Activated CD8-positive, alpha-beta memory T cell treated with anti-CD3 and anti-CD28 coated beads, Interleukin-2, amount 10 ng/mL, durations not matched to agents 7 days and 5 days (primary cell): ENCODE measurements around the gene AKR7A2. TPM values are rescaled to one million over a fixed set of nuclear protein-coding genes. Genes with fewer than 3 reads are reported as not detected.

Experiments
- ATAC-seq: fragments of 150-1000 bp; cut with Tn5 transposase; one replicate; pipeline ENCODE4 v1.10.0; 2021; ENCODE audit warnings: moderate library complexity
- CTCF ChIA-PET: fragments of 350-600 bp; sonication (Branson Sonifier 250); formaldehyde crosslinking; loops from one replicate; lab custom pipeline; 2021; ENCODE audit warnings: antibody characterized with exemption; lab: Charles Lee
- DNase-seq: peaks from one replicate; pipeline ENCODE4 v3.0.0-alpha.2; 2020
- H3K27ac Mint-ChIP-seq: one replicate; pipeline ENCODE4 v1.8.0; 2021; ENCODE audit warnings: mild to moderate bottlenecking, mixed read lengths
- H3K27me3 Mint-ChIP-seq: one replicate; pipeline ENCODE4 v1.8.0; 2021; ENCODE audit warnings: mixed read lengths
- H3K36me3 Mint-ChIP-seq: one replicate; pipeline ENCODE4 v1.8.0; 2021; ENCODE audit warnings: mild to moderate bottlenecking, mixed read lengths
- H3K4me1 Mint-ChIP-seq: one replicate; pipeline ENCODE4 v1.8.0; 2021; ENCODE audit warnings: mixed read lengths
- H3K4me3 Mint-ChIP-seq: one replicate; pipeline ENCODE4 v1.8.0; 2021; ENCODE audit warnings: mild to moderate bottlenecking, moderate library complexity, mixed read lengths
- H3K9me3 Mint-ChIP-seq: one replicate; pipeline ENCODE4 v1.8.0; 2022; ENCODE audit warnings: low read depth, mixed read lengths
- total RNA-seq, 2 experiments: library from RNA; stranded (reverse); gene quantifications; one replicate each; pipeline ENCODE4 v1.2.3, GENCODE V29; 2021

The AKR7A2 gene
- total RNA-seq, 2 experiments from 2014 or later, result 47.4 to 48.0 TPM

DNA sequence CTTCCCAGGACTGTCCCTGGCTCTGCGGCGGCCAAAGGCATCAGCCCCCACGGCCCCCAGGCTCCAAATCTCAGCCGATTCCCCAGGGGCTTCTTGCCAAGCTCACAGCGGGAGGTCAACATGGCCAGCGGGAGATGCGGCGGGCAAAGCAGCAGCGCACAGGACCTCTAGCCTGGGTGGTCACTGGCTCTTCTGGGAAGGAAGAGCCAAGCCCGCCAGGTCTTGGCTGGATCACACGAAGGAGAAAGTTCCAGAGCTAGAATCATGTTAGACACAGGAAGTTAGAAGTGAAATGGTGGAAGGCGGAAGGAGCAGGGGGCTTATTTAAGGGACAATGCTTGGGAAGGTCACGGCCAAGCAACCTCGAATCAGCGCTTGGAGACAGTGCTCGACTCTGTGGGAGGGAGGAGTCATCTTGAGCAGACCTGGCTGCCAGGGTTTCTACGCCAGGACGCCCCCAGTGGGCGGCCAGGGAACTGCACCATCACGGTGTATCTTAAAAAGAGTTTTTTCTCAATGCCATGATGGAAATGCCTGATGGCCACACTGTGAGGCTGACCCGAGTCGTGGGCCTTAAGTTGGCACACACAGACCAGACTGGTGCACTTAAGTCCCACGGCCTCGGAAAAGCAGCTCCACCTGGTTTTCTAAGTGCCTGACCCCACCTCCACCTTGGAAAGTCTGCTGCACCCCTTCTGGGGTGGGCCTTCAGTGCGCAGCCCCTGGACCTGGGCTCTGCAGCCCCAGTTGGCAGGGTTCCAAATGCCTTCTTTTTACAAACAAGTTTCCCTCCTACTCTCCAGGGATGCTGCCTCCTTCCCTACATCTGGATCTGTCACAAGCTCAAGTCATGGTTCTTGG, 29.5 kb upstream of the AKR7A2 start:
- DNase-seq, result peak; percentile 79
- peak; percentile 57 for ATAC-seq
- Mint-ChIP-seq H3K27me3 (no peaks in the 10 kb centered on the region), H3K4me3 (no peak overlapping the region), H3K4me1 (peaks cover 19% of the 10 kb centered on the region), H3K36me3 (peaks cover 25% of the 10 kb centered on the region), H3K27ac (peak overlapping the region; percentile 43), H3K9me3 (no peaks in the 10 kb centered on the region)
- CTCF ChIA-PET, result interaction anchor here (0.8 to 2.3 kb wide), 14 partner anchors 10 to 320 kb away, joined by 3 to 10 read pairs (median 3); no protein-coding TSS in a partner anchor

DNA sequence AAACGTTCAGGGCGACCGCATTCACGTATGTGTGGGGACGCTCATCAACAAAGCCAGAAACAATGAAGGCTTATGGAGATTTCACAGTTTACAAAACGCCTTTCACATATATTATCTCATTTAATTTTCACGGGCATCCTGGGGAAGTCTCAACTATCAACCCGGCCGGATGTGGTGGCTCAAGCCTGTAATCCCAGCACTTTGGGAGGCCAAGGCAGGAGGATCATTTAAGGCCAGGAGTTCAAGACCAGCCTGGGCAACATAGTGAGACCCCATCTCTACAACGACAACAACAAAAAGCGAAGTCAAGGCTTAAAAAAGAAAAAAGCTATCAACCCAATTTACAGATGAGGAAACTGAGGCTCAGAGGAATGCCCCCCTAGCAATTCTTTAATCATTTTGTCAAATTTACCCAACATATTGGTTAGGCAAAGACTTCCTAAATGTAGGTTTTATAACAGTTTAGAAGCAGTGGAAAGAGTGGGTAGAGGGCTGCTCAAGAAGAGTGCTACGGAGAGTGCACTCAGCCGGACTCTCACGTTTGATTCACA, 28.5 kb upstream of the AKR7A2 start:
- ATAC-seq (no peak), DNase-seq (no peak)
- CTCF ChIA-PET, result interaction anchor here (1.1 to 2.3 kb wide), 4 partner anchors 14 to 321 kb away, joined by 3 to 7 read pairs (median 5); no protein-coding TSS in a partner anchor
- peaks cover 25% of the 10 kb centered on the region for H3K36me3 Mint-ChIP-seq
- peaks cover 22% of the 10 kb centered on the region for H3K4me1 Mint-ChIP-seq
- no peaks in the 10 kb centered on the region for H3K9me3 Mint-ChIP-seq
- no peak overlapping the region for H3K27ac Mint-ChIP-seq
- no peaks in the 10 kb centered on the region for H3K27me3 Mint-ChIP-seq
- no peak overlapping the region for H3K4me3 Mint-ChIP-seq

DNA sequence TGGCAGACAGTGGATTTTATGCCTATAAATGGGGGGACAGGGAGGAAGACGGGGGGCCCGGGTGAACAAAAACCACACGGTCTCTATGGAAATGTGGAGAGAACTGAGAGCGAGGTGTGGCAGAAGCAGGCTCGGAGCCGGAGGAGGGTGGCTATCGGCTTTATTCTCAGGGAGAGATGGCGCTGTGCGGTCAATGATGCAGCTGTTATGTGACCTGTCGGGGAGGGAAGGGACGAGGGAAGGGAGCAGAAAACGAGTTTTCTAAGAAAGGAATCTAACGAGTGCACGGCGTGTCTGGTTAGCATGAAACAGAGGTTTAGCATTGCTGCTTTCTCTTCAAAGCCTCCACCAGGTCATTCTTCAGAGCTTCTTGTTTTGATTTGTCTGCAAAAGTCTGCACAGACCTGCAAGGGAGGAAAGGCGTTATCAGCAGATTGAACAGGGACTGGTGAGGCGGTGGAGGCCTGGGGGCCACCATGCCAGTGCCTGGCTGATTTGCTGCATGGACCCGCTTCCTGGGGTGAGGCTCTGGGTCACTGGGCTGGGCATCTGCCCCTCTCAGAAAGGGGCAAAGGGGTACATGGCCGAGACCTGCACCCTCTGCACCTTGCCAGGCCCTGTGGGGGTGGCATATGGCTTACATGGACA, 27.4 kb upstream of the AKR7A2 start:
- Mint-ChIP-seq H3K27ac (no peak overlapping the region), H3K9me3 (no peaks in the 10 kb centered on the region), H3K36me3 (peaks cover 22% of the 10 kb centered on the region), H3K27me3 (no peaks in the 10 kb centered on the region), H3K4me1 (peaks cover 22% of the 10 kb centered on the region), H3K4me3 (no peak overlapping the region)
- CTCF ChIA-PET, result no interaction called here
- no peak for ATAC-seq
- no peak for DNase-seq

DNA sequence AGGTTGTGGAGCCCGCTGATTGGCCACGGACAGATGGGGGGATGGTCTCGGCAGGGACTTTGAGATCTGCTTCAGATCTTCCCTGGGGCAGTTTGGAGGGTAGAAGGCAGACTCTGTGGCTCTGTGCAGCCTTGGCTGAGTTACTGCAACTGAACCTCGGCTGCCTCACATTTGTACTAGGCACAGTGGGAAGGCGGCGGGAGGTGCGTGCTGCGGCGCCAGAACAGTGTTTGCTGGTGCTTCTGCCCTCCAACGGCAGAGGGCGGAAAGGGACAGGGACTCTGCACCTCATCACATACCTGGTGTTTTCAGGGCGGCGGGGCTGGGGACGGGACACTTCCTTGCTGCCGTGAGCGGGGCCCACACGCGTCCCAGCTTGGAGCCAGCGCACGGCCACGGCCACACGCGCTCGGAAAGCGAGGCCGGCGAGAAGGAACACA, 26.4 kb upstream of the AKR7A2 start:
- ATAC-seq (no peak), DNase-seq (no peak)
- no peaks in the 10 kb centered on the region for H3K27me3 Mint-ChIP-seq
- H3K4me1 Mint-ChIP-seq, result peaks cover 22% of the 10 kb centered on the region
- H3K4me3 Mint-ChIP-seq, result no peak overlapping the region
- H3K27ac Mint-ChIP-seq, result no peak overlapping the region
- H3K9me3 Mint-ChIP-seq, result no peaks in the 10 kb centered on the region
- peaks cover 18% of the 10 kb centered on the region for H3K36me3 Mint-ChIP-seq
- CTCF ChIA-PET, result no interaction called here

DNA sequence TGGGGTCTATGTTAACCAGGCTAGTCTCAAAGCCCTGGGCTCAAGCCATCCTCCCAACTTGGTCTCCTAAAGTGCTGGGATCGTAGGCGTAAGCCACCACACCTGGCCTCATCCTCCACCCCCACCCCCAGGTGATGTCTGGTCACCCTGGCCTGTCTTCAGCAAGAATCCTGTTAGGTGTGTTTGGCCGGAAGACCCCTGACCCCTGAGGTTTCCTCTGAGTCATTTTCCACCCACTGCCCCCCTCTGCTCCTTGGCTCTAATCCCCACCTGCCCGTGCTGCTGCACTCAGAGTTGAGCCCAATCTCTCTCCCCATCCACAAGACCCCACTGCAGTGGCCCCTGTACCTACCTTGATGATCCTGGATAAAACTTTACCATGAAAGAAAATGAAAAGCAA, 25.3 kb upstream of the AKR7A2 start:
- H3K9me3 Mint-ChIP-seq, result no peaks in the 10 kb centered on the region
- ATAC-seq, result no peak

DNA sequence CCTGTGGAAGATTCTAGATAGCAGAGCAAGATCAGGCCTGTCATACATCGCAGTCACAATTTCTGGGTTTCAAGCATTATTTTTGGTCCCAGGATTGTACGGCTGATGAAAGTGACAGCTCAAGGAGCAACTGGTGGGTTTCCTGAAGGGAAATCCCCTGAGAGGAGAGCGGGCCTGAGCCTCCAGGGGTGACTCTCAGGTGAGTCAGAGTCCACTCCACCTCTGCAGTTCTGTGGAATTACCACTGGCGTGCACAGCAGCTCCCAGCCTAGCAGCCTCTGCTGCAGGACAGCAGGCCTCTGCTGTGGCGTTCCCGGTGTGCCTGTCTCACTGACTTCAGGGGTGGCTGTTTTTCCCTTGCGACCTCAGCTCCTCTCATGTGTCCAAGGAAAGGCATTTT, 24.6 kb upstream of the AKR7A2 start:
- Mint-ChIP-seq H3K36me3 (peaks cover 14% of the 10 kb centered on the region), H3K4me3 (no peak overlapping the region), H3K27me3 (no peaks in the 10 kb centered on the region), H3K27ac (no peak overlapping the region), H3K4me1 (peaks cover 22% of the 10 kb centered on the region), H3K9me3 (no peaks in the 10 kb centered on the region)
- DNase-seq, result no peak
- ATAC-seq, result peak; percentile 25
- CTCF ChIA-PET, result no interaction called here

More for the DNA sequence above, 25.3 kb upstream of the AKR7A2 start:
- CTCF ChIA-PET, result no interaction called here
- Mint-ChIP-seq H3K36me3 (peaks cover 14% of the 10 kb centered on the region), H3K4me1 (peaks cover 22% of the 10 kb centered on the region), H3K27ac (no peak overlapping the region), H3K27me3 (no peaks in the 10 kb centered on the region), H3K4me3 (no peak overlapping the region)
- no peak for DNase-seq

DNA sequence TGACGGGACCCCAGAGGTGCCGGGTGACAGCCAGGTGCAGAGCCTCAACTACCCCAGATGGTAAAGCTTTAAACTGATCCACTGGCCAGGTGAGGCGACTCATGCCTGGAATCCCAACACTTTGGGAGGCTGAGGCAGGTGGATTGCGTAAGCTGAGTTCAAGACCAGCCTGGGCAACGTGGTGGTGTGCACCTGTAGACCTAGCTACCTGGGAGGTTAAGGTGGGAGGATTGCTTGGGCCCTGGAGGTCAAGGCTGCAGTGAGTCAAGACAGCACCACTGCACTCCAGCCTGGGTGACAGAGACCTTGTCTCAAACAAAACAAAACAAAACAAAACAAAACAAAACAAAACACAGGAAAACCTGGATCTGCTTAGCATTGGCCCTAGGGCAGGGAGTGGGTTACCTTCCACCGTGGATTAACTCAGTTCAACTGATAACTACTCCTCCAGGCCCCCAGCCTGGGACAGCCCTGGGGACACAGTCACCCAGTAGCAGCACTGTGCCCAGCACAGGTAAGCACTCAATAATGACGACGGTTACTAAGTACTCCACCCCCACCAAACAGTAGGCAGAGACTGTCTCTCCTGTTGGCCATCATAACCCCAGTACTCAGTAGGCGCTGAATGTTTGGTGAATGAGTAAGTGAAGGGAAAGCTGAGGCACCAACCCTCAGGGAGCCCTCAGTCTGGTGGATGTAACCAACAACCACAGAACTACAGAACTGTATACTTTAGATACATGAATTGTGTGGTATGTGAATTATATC, 21.8 kb upstream of the AKR7A2 start:
- Mint-ChIP-seq H3K4me3 (no peak overlapping the region), H3K27me3 (no peaks in the 10 kb centered on the region), H3K9me3 (no peaks in the 10 kb centered on the region), H3K4me1 (peaks cover 20% of the 10 kb centered on the region), H3K27ac (no peak overlapping the region), H3K36me3 (peaks cover 7% of the 10 kb centered on the region)
- ATAC-seq (no peak), DNase-seq (no peak)
- CTCF ChIA-PET, result interaction anchor here (0.8 to 1.9 kb wide), 2 partner anchors 10 to 11 kb away, joined by 3 to 4 read pairs; no protein-coding TSS in a partner anchor

DNA sequence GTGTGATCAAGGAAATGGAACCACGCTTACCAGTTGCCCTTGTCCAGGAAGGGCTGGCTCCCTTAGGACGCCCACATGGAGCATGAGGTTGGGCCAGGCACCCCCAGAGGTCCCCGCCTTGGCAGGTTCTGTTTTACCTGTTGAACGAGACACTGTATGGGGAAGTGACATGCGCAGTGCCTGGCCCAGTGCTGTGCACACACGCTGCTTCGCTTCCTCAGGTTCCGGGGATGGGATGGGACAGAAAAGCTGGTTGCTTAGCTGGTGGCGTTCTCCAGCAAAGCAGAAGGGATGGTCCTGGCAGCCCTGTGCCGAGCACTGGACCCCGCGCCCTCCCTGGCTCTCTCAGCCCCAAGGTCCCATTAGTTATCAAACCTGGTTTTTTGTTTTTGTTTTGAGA, 20.9 kb upstream of the AKR7A2 start:
- H3K4me3 Mint-ChIP-seq, result no peak overlapping the region
- DNase-seq (no peak), ATAC-seq (no peak)
- H3K4me1 Mint-ChIP-seq, result peaks cover 16% of the 10 kb centered on the region
- peaks cover 3% of the 10 kb centered on the region for H3K36me3 Mint-ChIP-seq
- H3K27me3 Mint-ChIP-seq, result no peaks in the 10 kb centered on the region
- H3K27ac Mint-ChIP-seq, result no peak overlapping the region
- H3K9me3 Mint-ChIP-seq, result no peaks in the 10 kb centered on the region
- CTCF ChIA-PET, result interaction anchor here (0.8 kb wide), 1 partner anchor 12 kb away, joined by 3 read pairs; no protein-coding TSS in a partner anchor

DNA sequence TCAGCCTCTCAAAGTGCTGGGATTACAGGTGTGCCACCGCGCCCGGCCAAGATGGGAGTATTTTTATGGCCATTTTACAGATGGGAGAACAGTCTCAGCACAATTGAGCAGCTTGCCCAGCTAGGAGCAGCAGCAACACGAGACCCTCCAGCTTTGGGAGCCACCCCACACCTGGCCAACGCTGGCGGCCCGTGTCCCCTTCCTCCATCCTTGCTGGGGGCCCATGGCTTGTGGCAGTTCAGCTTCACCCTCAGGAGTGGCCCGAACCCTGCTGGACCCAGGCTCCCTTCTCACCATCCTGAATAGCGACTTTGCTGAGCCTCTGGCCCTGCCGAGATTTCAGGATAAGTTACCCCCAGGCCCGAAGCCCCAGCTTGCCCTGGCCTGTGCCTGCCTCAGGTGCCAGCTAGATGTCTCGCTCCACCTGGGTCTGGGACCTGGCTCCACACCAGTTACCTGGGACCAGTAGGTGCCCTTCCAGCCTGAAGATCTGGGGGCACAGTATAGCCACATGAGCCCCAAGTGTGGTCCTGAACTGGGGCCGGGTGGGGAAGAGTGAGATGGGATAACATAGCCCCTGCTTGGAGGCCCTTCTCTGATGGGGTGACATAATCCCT, 19.4 kb upstream of the AKR7A2 start:
- Mint-ChIP-seq H3K27ac (no peak overlapping the region), H3K27me3 (no peaks in the 10 kb centered on the region), H3K36me3 (peaks cover 2% of the 10 kb centered on the region), H3K9me3 (no peaks in the 10 kb centered on the region), H3K4me3 (no peak overlapping the region), H3K4me1 (peaks cover 2% of the 10 kb centered on the region)
- CTCF ChIA-PET, result interaction anchor here (0.8 to 1.6 kb wide), 3 partner anchors 10 to 14 kb away, joined by 3 to 6 read pairs (median 3); no protein-coding TSS in a partner anchor
- DNase-seq (no peak), ATAC-seq (no peak)

DNA sequence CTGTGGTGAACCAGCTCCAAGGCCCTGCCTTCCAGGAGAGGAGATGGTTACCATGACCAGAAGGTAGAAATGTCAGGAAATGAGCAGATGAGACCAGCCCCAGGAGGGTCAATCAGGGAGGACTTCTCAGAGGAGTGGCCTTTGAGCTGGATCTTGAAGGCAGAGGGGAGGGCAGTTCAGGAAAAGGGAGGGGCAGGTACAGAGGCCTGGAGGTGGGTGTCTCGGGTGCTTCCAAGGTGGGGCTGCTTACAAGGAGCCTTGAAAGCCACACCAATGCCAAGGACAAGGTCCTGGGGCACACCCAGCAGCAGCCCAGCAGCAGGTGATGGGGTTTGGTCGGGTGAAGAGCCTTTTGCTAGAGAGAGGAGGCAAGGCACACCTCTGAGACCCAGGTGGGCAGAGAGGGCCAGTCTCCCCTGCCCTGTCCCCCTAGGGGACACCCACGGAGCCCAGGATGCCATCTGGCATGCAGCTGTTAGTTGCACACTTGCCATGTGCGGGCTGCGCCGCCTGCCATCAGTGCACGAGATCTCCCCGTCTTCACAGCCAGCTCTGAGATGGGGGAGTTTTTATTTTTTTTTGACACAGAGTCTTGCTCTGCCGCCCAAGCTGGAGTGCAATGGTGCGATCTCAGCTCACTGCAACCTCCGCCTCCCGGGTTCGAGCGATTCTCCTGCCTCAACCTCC, 18.6 kb upstream of the AKR7A2 start:
- peaks cover 2% of the 10 kb centered on the region for H3K36me3 Mint-ChIP-seq
- H3K4me3 Mint-ChIP-seq, result no peak overlapping the region
- CTCF ChIA-PET, result interaction anchor here (0.8 to 1.6 kb wide), 3 partner anchors 11 to 14 kb away, joined by 3 to 6 read pairs (median 3); no protein-coding TSS in a partner anchor
- H3K27ac Mint-ChIP-seq, result no peak overlapping the region
- H3K27me3 Mint-ChIP-seq, result no peaks in the 10 kb centered on the region
- ATAC-seq, result no peak
- H3K9me3 Mint-ChIP-seq, result no peaks in the 10 kb centered on the region
- H3K4me1 Mint-ChIP-seq, result no peaks in the 10 kb centered on the region
- no peak for DNase-seq

DNA sequence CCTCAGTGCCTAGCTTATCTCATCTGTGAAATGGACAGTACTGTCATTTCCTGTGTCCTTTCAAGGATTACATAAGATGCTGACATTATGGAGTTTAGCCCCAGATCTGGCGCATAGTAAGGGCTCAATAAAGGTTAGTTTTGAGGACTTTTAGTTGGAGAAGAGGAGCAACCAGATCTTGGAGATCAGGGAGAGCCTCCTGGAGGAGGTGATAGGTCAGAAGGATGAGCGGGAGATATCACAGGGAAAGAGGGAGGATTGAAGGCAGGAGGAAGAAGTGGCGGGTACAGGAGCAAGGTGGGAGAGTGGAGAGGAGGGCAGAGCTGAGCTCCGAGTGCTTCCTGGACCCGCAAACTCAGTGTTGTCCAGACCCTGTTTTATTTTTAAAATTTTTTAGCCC, 17.7 kb upstream of the AKR7A2 start:
- no peak for ATAC-seq
- CTCF ChIA-PET, result no interaction called here
- H3K27ac Mint-ChIP-seq, result no peak overlapping the region
- no peaks in the 10 kb centered on the region for H3K4me1 Mint-ChIP-seq
- H3K36me3 Mint-ChIP-seq, result peaks cover 2% of the 10 kb centered on the region
- no peaks in the 10 kb centered on the region for H3K27me3 Mint-ChIP-seq
- DNase-seq, result no peak
- no peaks in the 10 kb centered on the region for H3K9me3 Mint-ChIP-seq
- H3K4me3 Mint-ChIP-seq, result no peak overlapping the region

DNA sequence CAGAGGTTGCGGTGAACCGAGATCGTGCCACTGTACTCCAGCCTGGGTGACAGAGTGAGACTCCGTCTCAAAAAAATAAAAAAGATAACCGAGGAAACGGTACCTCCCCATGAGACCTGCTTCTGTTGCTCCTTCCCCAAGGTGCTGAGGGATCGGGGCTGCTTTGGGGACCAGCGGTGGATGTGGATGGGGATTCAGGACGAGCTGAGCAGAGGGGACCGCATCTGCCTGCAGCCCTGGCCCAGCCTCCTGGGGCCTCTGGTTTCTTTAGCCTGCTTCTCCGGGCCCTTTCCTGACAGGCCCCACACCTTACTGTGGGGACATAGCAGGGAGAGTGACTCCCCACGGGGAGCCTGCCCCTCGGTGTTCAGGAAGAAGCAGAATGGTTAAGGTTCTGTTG, 17.2 kb upstream of the AKR7A2 start:
- peaks cover 2% of the 10 kb centered on the region for H3K36me3 Mint-ChIP-seq
- no peaks in the 10 kb centered on the region for H3K27me3 Mint-ChIP-seq
- no peak for DNase-seq
- no peaks in the 10 kb centered on the region for H3K4me1 Mint-ChIP-seq
- H3K9me3 Mint-ChIP-seq, result no peaks in the 10 kb centered on the region
- H3K27ac Mint-ChIP-seq, result no peak overlapping the region
- ATAC-seq, result no peak
- H3K4me3 Mint-ChIP-seq, result no peak overlapping the region
- CTCF ChIA-PET, result no interaction called here
